ENCODE measurements around the gene SMC5.
"Not testable (repeated sequence)": the region's sequence is repeated elsewhere in the genome, so short reads cannot be mapped to it uniquely, and the experiment has no call there.

The SMC5 gene

DNA sequence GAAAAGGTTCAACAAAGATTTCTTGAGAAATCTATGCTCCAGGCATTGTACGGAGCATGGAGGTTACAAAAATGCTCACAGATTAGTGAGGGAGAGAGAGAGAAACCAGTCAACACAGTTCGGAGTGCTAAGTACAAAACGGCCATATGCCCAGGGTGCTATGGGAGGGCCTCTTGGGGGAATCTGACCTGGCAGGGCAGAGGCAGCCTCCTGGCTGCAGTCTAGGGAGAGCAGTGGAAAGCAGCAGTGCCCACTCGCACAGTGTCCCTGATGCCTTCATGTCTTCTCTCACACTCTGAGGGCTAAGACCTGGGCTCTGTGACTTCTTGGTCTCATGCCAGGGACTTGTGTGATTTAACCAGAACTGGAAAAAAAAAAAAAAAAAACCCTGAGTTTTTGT is 29.8 kb upstream of the SMC5 start:
- peak; percentile 27 for DNase-seq (ENCODE audit: low read depth)
- no peak overlapping the region for H3K4me3 ChIP-seq (ENCODE audit: low read depth, low read length)
- TF ChIP-seq, protein P1, sequence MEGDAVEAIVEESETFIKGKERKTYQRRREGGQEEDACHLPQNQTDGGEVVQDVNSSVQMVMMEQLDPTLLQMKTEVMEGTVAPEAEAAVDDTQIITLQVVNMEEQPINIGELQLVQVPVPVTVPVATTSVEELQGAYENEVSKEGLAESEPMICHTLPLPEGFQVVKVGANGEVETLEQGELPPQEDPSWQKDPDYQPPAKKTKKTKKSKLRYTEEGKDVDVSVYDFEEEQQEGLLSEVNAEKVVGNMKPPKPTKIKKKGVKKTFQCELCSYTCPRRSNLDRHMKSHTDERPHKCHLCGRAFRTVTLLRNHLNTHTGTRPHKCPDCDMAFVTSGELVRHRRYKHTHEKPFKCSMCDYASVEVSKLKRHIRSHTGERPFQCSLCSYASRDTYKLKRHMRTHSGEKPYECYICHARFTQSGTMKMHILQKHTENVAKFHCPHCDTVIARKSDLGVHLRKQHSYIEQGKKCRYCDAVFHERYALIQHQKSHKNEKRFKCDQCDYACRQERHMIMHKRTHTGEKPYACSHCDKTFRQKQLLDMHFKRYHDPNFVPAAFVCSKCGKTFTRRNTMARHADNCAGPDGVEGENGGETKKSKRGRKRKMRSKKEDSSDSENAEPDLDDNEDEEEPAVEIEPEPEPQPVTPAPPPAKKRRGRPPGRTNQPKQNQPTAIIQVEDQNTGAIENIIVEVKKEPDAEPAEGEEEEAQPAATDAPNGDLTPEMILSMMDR (conservative IDR thresholded peaks at IDR 0.05; ENCODE audit: low read depth, low read length): no peak

DNA sequence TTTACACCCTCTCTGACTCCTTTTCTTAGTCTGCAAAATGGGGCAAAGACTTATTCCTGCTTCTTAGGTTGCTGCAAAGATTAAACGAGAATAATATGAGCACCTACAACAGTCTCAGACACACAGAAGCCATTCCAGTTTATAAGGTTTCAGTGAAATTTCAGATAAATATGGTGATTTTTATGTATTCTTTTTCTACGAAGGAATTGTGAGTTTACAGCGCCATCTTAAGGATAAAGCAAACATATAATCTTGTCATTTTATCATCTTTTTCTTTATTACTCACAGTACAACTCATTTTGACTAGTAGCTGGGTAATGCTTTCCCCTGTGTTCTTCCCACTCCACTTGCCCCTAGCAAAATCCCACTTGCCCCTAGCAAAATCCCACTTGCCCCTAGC is 29.2 kb upstream of the SMC5 start:
- TF ChIP-seq, protein P1 (conservative IDR thresholded peaks at IDR 0.05; ENCODE audit: low read depth, low read length): peak; percentile 56
- no peak overlapping the region for H3K4me3 ChIP-seq (ENCODE audit: low read depth, low read length)
- DNase-seq (ENCODE audit: low read depth): peak; percentile 63

DNA sequence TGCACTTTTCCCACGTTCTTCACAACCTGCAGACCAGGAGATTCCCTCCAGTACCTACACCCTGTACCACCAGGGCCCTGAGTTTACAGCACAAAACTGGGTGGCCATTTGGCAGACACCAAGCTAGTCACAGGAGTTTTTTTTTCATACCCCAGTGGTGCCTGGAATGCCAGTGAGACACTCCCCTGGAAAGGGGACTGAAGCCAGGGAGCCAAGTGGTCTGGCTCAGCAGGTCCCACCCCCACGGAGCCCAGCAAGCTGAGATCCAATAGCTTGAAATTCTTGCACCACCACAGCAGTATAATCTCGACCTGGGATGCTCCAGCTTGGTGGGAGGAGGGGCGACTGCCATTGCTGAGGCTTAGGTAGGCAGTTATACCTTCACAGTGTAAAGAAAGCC is 26.3 kb upstream of the SMC5 start:
- H3K4me3 ChIP-seq (ENCODE audit: low read depth, low read length): no peak overlapping the region
- TF ChIP-seq, protein P1 (conservative IDR thresholded peaks at IDR 0.05; ENCODE audit: low read depth, low read length): no peak
- DNase-seq (ENCODE audit: low read depth): no peak

DNA sequence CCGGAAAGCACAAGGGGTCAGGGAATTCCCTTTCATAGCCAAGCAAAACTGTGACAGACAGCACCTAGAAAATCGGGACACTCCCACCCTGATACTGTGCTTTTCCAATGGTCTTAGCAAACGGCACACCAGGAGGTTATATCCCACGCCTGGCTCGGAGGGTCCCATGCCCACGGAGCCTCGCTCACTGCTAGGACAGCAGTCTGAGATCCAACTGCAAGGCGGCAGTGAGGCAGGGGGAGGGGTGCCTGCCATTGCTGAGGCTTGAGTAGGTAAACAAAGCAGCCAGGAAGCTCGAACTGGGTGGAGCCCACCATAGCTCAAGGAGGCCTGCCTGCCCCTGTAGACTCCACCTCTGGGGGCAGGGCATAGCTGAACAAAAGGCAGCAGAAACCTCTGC is 24.6 kb upstream of the SMC5 start:
- not testable (repeated sequence) for DNase-seq (ENCODE audit: low read depth); H3K4me3 ChIP-seq (ENCODE audit: low read depth, low read length)

DNA sequence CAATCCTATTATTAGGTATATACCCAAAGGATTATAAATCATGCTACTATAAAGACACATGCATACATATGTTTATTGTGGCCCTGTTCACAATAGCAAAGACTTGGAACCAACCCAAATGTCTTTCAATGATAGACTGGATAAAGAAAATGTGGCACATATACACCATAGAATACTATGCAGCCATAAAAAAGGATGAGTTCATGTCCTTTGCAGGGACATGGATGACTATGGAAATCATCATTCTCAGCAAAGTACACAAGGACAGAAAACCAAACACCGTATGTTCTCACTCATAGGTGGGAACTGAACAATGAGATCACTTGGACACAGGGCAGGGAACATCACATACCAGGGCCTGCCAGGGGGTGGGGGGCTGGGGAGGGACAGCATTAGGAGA is 12.8 kb upstream of the SMC5 start:
- DNase-seq (ENCODE audit: low read depth); H3K4me3 ChIP-seq (ENCODE audit: low read depth, low read length): not testable (repeated sequence)

DNA sequence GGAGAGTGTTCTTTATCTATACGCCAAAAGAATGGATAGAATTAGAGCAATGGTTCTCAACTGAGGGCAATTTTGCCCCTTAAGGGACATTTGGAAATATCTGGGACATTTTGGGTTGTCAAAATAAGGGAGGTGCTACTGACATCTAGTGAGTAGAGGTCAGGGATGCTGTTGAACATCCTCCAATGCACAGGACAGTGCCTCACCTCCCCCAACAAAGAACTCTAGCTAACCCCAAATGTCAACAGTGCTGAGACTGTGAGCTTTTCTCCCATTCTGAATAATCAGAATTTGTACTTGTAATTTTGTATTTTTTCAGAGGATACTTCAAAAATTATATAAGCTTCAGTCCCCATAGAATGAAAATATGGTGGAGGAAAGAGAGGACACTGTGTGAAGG is 8.6 kb upstream of the SMC5 start:
- no peak overlapping the region for H3K4me3 ChIP-seq (ENCODE audit: low read depth, low read length)
- TF ChIP-seq, protein P1 (conservative IDR thresholded peaks at IDR 0.05; ENCODE audit: low read depth, low read length): no peak
- DNase-seq (ENCODE audit: low read depth): no peak

DNA sequence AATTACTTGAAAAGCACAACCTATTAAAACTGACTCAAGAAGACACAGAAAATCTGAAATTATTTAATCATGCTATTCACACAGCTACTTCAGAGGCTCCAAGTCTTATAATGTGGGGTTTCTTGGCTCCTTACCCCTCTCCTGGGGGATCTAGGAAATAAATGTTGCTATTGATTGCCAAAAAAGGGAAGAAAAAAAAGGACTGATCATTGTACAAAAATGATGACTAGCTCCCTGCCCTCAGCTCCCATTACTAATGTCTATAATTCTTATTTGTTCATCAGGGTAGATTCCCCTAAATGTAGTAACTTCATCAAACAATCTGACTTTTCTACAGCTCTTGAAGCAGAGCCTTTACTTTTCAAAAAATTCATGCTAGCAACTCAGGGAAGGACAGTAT is 3.3 kb upstream of the SMC5 start:
- TF ChIP-seq, protein P1 (conservative IDR thresholded peaks at IDR 0.05; ENCODE audit: low read depth, low read length): no peak
- H3K4me3 ChIP-seq (ENCODE audit: low read depth, low read length): peak overlapping the region; percentile 40
- peak; percentile 9 for DNase-seq (ENCODE audit: low read depth)

DNA sequence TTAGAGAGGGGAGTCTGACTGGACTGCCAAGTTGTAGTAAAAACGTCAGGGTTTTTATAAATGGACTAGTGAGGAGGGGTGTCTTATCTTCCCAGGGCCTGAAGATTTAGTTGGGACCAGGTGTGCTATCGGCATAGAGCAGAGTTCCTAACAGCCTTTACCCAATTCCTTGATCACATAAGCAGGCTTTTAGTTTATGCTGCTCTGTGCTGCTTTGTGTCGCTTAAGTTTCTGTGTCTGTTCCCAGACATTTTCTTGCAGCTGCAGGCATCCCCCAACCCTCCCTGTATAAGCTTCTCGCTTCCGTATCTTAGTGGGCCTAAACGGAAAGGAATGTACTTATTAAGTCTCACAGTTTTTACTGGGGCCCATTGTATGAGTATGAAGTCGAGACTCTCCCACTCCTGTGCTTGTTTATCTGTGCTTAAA is 2.6 kb upstream of the SMC5 start:
- DNase-seq (ENCODE audit: low read depth): peak; percentile 88
- H3K4me3 ChIP-seq (ENCODE audit: low read depth, low read length): peak overlapping the region; percentile 40
- TF ChIP-seq, protein P1 (conservative IDR thresholded peaks at IDR 0.05; ENCODE audit: low read depth, low read length): no peak

Data from choroid plexus epithelial cell (primary cell).